Endothelial cell of umbilical vein (primary cell): ENCODE measurements around the gene C1orf94. TPM values are rescaled to one million over a fixed set of nuclear protein-coding genes. Genes with fewer than 3 reads are reported as not detected.

ENCODE experiments used
- BruUV-seq: library from RNA; stranded (reverse); fragments of 400-500 nt; replicated peaks from 2 replicates; lab custom pipeline; 2021; lab: Mats Ljungman, UMichigan
- CTCF ChIA-PET: fragments of 300-600, 350-600 bp; sonication (Branson Sonifier 250); formaldehyde crosslinking; loops from one replicate; lab custom pipeline; 2021; ENCODE audit warnings: antibody characterized with exemption, inconsistent platforms; lab: Charles Lee
- POLR2A ChIA-PET: fragments of 300-600, 350-600 bp; sonication (Branson Sonifier 250); formaldehyde crosslinking; loops from one replicate; lab custom pipeline; 2021; ENCODE audit warnings: antibody characterized with exemption, inconsistent platforms; lab: Charles Lee
- DNase-seq: peaks from one replicate; pipeline ENCODE4 v3.0.0-alpha.2; 2011; ENCODE audit warnings: low read depth, low spot score
- FAIRE-seq: peaks from 2 replicates; lab custom pipeline; 2011; peaks lifted over from hg19 to GRCh38; lab: Jason Lieb, UNC
- H2AFZ ChIP-seq: 2 replicates; pipeline ENCODE4 v1.6.0; 2012; ENCODE audit warnings: low read depth, low read length, control low read depth, inconsistent platforms
- H3K27ac ChIP-seq: 2 replicates; pipeline ENCODE4 v1.5.1; 2011; ENCODE audit warnings: low read depth, mild to moderate bottlenecking, control low read depth, low read length, moderate library complexity; ENCODE audit not compliant: insufficient read depth
- H3K27me3 ChIP-seq, 2 experiments: 2 replicates each; pipeline versions ENCODE4 v1.6.0 to v1.6.1; 2011; ENCODE audit warnings: low read length in 2 of 2, mixed read lengths in 1 of 2; ENCODE audit not compliant: control insufficient read depth in 2 of 2, insufficient read depth in 2 of 2
- H3K36me3 ChIP-seq, 2 experiments: 2 replicates in 1 of 2; 3 replicates in 1 of 2; pipeline ENCODE4 v1.5.1; 2011; ENCODE audit warnings: low read length in 2 of 2, mild to moderate bottlenecking in 1 of 2, moderate library complexity in 1 of 2; ENCODE audit not compliant: control insufficient read depth in 2 of 2, insufficient read depth in 2 of 2; ENCODE audit errors: extremely low read depth in 1 of 2
- H3K4me1 ChIP-seq: 3 replicates; pipeline ENCODE4 v1.5.1; 2011; ENCODE audit warnings: mild to moderate bottlenecking, low read length; ENCODE audit not compliant: control insufficient read depth, insufficient read depth; ENCODE audit errors: extremely low read depth
- H3K4me2 ChIP-seq: 2 replicates; pipeline ENCODE4 v1.6.1; 2011; ENCODE audit warnings: low read length, control low read depth, mixed read lengths; ENCODE audit not compliant: insufficient read depth
- H3K4me3 ChIP-seq, 3 experiments: fragments of 200-600 bp in 1 of 3; sonication (generic), shearing (Covaris generic) in 1 of 3; replicated peaks in 1 of 3; 2 replicates each; pipeline ENCODE4 v1.5.1; 2011 to 2016; ENCODE audit warnings: control low read depth in 3 of 3, low read length in 3 of 3, mild to moderate bottlenecking in 2 of 3, inconsistent platforms in 1 of 3, low read depth in 1 of 3, moderate library complexity in 1 of 3; ENCODE audit not compliant: insufficient read depth in 1 of 3
- H3K79me2 ChIP-seq: 2 replicates; pipeline ENCODE4 v1.6.0; 2012; ENCODE audit warnings: low read length, inconsistent platforms; ENCODE audit not compliant: control insufficient read depth, insufficient read depth
- H3K9ac ChIP-seq: replicated peaks from 2 replicates; pipeline ENCODE3; 2011; ENCODE audit warnings: low read length, control low read depth; ENCODE audit not compliant: insufficient read depth; ENCODE audit errors: extremely low read depth
- H3K9me1 ChIP-seq: replicated peaks from 3 replicates; pipeline ENCODE4 v1.6.0; 2011; ENCODE audit warnings: mild to moderate bottlenecking, low read length; ENCODE audit not compliant: control insufficient read depth, insufficient read depth; ENCODE audit errors: extremely low read depth
- H3K9me3 ChIP-seq: replicated peaks from 2 replicates; pipeline ENCODE4 v1.5.1; 2012; ENCODE audit warnings: low read length, inconsistent platforms; ENCODE audit not compliant: control insufficient read depth, insufficient read depth
- H4K20me1 ChIP-seq: replicated peaks from 2 replicates; pipeline ENCODE3; 2011; ENCODE audit warnings: mild to moderate bottlenecking, low read length; ENCODE audit not compliant: control insufficient read depth, insufficient read depth; ENCODE audit errors: extremely low read depth
- CTCF ChIP-seq, 2 donors: IDR thresholded peaks; 1 replicate in 1 of 2; 2 replicates in 1 of 2; pipeline ENCODE4 v1.5.1; 2011; ENCODE audit warnings: low read length in 2 of 2, mild to moderate bottlenecking in 2 of 2, moderate library complexity in 2 of 2, control low read depth in 1 of 2, inconsistent platforms in 1 of 2, low read depth in 1 of 2; ENCODE audit not compliant: insufficient read depth in 1 of 2; ENCODE audit errors: extremely low read depth in 1 of 2
- EZH2 ChIP-seq: IDR thresholded peaks from 2 replicates; pipeline ENCODE4 v1.6.1; 2012; ENCODE audit warnings: borderline replicate concordance, low read depth, mild to moderate bottlenecking, moderate library complexity, low read length, inconsistent platforms; ENCODE audit not compliant: severe bottlenecking
- FOS ChIP-seq: IDR thresholded peaks from 2 replicates; pipeline ENCODE4 v1.6.1; 2011; ENCODE audit warnings: mild to moderate bottlenecking, low read length, moderate library complexity, borderline replicate concordance; ENCODE audit not compliant: insufficient read depth
- GATA2 ChIP-seq: IDR thresholded peaks from 2 replicates; pipeline ENCODE4 v1.7.0; 2011; ENCODE audit warnings: low read depth, mild to moderate bottlenecking, moderate library complexity, mixed read lengths, low read length; ENCODE audit not compliant: insufficient read length, insufficient read depth
- JUN ChIP-seq: IDR thresholded peaks from 2 replicates; pipeline ENCODE4 v1.6.1; 2011; ENCODE audit warnings: borderline replicate concordance, low read depth; ENCODE audit not compliant: insufficient read length, insufficient read depth
- MAX ChIP-seq: IDR thresholded peaks from 2 replicates; pipeline ENCODE4 v1.6.1; 2011; ENCODE audit not compliant: insufficient read depth, insufficient read length
- MYC ChIP-seq: IDR thresholded peaks from one replicate; pipeline ENCODE4 v1.6.1; 2011; ENCODE audit warnings: mild to moderate bottlenecking, low read depth, low read length
- POLR2A ChIP-seq: IDR thresholded peaks from 2 replicates; pipeline ENCODE4 v1.6.1; 2012; ENCODE audit warnings: low read depth, mild to moderate bottlenecking, control low read depth, low read length
- POLR2AphosphoS5 ChIP-seq: IDR thresholded peaks from 2 replicates; pipeline ENCODE4 v1.6.1; 2012; ENCODE audit warnings: low read depth, mild to moderate bottlenecking, control low read depth, low read length, moderate library complexity; ENCODE audit not compliant: insufficient read depth
- dilution Hi-C: fragments of 300-500 bp; cut with MboI; formaldehyde crosslinking; loops from one replicate; pipeline ENCODE4 v1.15.0; 2019; ENCODE audit warnings: low sequenced_read_pairs; ENCODE audit not compliant: extremely low pct_ligation_motif_present
- intact Hi-C: fragments of 100-400 bp; cut with micrococcal nuclease; formaldehyde crosslinking; loops from one replicate; pipeline ENCODE4 v1.10.0; 2022
- polyA plus RNA-seq, 4 experiments: library from polyadenylated mRNA; depleted of rRNA in 3 of 4; stranded (reverse) in 3 of 4; unstranded in 1 of 4; fragments of >200 nt; gene quantifications; 2 replicates each; pipeline versions ENCODE4 v1.2.1 to v1.2.3, GENCODE V29; 2011 to 2012; ENCODE audit warnings: missing spikeins in 1 of 4
- total RNA-seq: library from RNA; stranded (reverse); gene quantifications from 2 replicates; pipeline ENCODE4 v1.2.3, GENCODE V29; 2021

Gene C1orf94
- total and polyA plus RNA-seq, 2 donors (not counting 3 experiments of a cell fraction or from before 2014, with no cell fraction given): not detected

- Histone ChIP-seq H3K9me1 (no peaks in the 10 kb centered on the region), H3K79me2 (no peaks in the 10 kb centered on the region), H3K9ac (no peak overlapping the region), H3K4me1 (no peaks in the 10 kb centered on the region), H4K20me1 (no peaks in the 10 kb centered on the region), H3K4me2 (no peak overlapping the region), H3K9me3 (peaks cover 1% of the 10 kb centered on the region), H3K4me3 (no peak overlapping the region), H3K27ac (no peak overlapping the region), H3K36me3 (no peaks in the 10 kb centered on the region), H3K27me3 (no peaks in the 10 kb centered on the region), H2AFZ (no peak overlapping the region)
- FAIRE-seq: no peak
- no peak for TF ChIP-seq MYC
- TF ChIP-seq FOS: no peak
- TF ChIP-seq CTCF (IDR thresholded peaks at IDR 0.05; ENCODE audit: extremely low read depth in 1 of 2, insufficient read depth in 1 of 2, low read depth in 1 of 2, low read length in 2 of 2): no peak
- TF ChIP-seq JUN: no peak
- no peak for TF ChIP-seq POLR2A
- TF ChIP-seq MAX: no peak
- TF ChIP-seq EZH2: no peak
- TF ChIP-seq POLR2AphosphoS5: no peak
- no peak for TF ChIP-seq GATA2
- ChIA-PET POLR2A (no interaction called here), CTCF (no interaction called here)
- dilution Hi-C loops: no loop called here
- intact Hi-C loops: no loop called here
- DNase-seq: no peak
- no TSS peak for BruUV-seq
Observed at GRCh38 chr1:34130306-34130705, 46.4 kb upstream of the C1orf94 start.
